GM23338 (cell line): Measurements from ENCODE around the gene AFAP1L2. TPM values are rescaled to one million over a fixed set of nuclear protein-coding genes. Genes with fewer than 3 reads are reported as not detected.
A peak's percentile ranks its signal among the peaks of the same experiment; 100 is the strongest.

Experiments used
- ATAC-seq: fragments of 200-7000 bp; cut with Tn5 transposase; 3 replicates; pipeline ENCODE4 v1.9.1; 2020
- DNase-seq: peaks from one replicate; pipeline ENCODE4 v3.0.0-alpha.2; 2015; ENCODE audit warnings: low spot score
- H2AFZ ChIP-seq: fragments of 200-600 bp; sonication (generic); 2 replicates; pipeline ENCODE4 v1.8.0; 2016; ENCODE audit warnings: antibody characterized with exemption, mild to moderate bottlenecking, moderate library complexity
- H3F3A ChIP-seq: fragments of 200-600 bp; sonication (generic); replicated peaks from 2 replicates; pipeline ENCODE4 v1.8.0; 2017; ENCODE audit warnings: antibody characterized with exemption, mixed run types, low read depth
- H3K27ac ChIP-seq: fragments of 200-600 bp; sonication (generic); 2 replicates; pipeline ENCODE4 v1.6.1; 2016; ENCODE audit warnings: low read depth
- H3K27me3 ChIP-seq: fragments of 200-600 bp; sonication (generic); 2 replicates; pipeline ENCODE4 v1.8.0; 2016; ENCODE audit warnings: mild to moderate bottlenecking, mixed run types, moderate library complexity; ENCODE audit not compliant: insufficient read depth
- H3K36me3 ChIP-seq: fragments of 200-600 bp; sonication (generic); 2 replicates; pipeline ENCODE4 v1.8.0; 2016; ENCODE audit warnings: mild to moderate bottlenecking; ENCODE audit not compliant: insufficient read depth
- H3K4me1 ChIP-seq: fragments of 200-600 bp; sonication (generic); 2 replicates; pipeline ENCODE4 v1.8.0; 2016; ENCODE audit warnings: mild to moderate bottlenecking, moderate library complexity; ENCODE audit not compliant: insufficient read depth
- H3K4me2 ChIP-seq: fragments of 200-600 bp; sonication (generic); 2 replicates; pipeline ENCODE4 v1.7.1; 2017; ENCODE audit warnings: mixed run types
- H3K4me3 ChIP-seq: fragments of 200-600 bp; sonication (generic); 2 replicates; pipeline ENCODE4 v1.6.1; 2016; ENCODE audit warnings: mixed run types
- H3K79me2 ChIP-seq: fragments of 200-600 bp; sonication (generic); replicated peaks from 2 replicates; pipeline ENCODE4 v1.8.0; 2017; ENCODE audit warnings: mild to moderate bottlenecking; ENCODE audit not compliant: insufficient read depth
- H3K9me2 ChIP-seq: fragments of 200-600 bp; sonication (generic); 2 replicates; pipeline ENCODE4 v1.8.0; 2017; ENCODE audit not compliant: insufficient read depth
- H4K20me1 ChIP-seq: fragments of 200-600 bp; sonication (generic); replicated peaks from 2 replicates; pipeline ENCODE4 v1.8.0; 2017; ENCODE audit warnings: mild to moderate bottlenecking; ENCODE audit not compliant: insufficient read depth
- H3K27ac Mint-ChIP-seq: 2 replicates; pipeline ENCODE4 v1.8.0; 2020; ENCODE audit warnings: inconsistent platforms, mild to moderate bottlenecking, moderate library complexity, mixed read lengths
- H3K27me3 Mint-ChIP-seq: 3 replicates; pipeline ENCODE4 v1.8.0; 2022; ENCODE audit warnings: low read depth, mild to moderate bottlenecking, moderate library complexity, mixed read lengths, inconsistent platforms; ENCODE audit not compliant: insufficient read depth, poor library complexity
- H3K36me3 Mint-ChIP-seq: 3 replicates; pipeline ENCODE4 v1.8.0; 2021; ENCODE audit warnings: low read depth, mild to moderate bottlenecking, inconsistent platforms, moderate library complexity, mixed read lengths
- H3K4me1 Mint-ChIP-seq: 3 replicates; pipeline ENCODE4 v1.8.0; 2020; ENCODE audit warnings: mild to moderate bottlenecking, inconsistent platforms, mixed read lengths
- H3K4me3 Mint-ChIP-seq: 3 replicates; pipeline ENCODE4 v1.8.0; 2021; ENCODE audit warnings: moderate library complexity, mild to moderate bottlenecking, inconsistent platforms, mixed read lengths
- H3K9me3 Mint-ChIP-seq: 3 replicates; pipeline ENCODE4 v1.8.0; 2020; ENCODE audit warnings: moderate library complexity, mild to moderate bottlenecking, inconsistent platforms, mixed read lengths
- EZH2phosphoT487 ChIP-seq: fragments of 200-600 bp; sonication (generic); IDR thresholded peaks from one replicate; pipeline ENCODE4 v1.8.1; 2018; ENCODE audit warnings: antibody characterized with exemption; ENCODE audit not compliant: unreplicated experiment
- JUNB ChIP-seq: IDR thresholded peaks from one replicate; pipeline ENCODE4 v1.6.1; 2016; ENCODE audit warnings: antibody characterized with exemption; ENCODE audit not compliant: unreplicated experiment
- NANOG ChIP-seq: IDR thresholded peaks from 2 replicates; pipeline ENCODE4 v1.6.1; 2016; ENCODE audit warnings: antibody characterized with exemption, borderline replicate concordance
- POLR2AphosphoS5 ChIP-seq: IDR thresholded peaks from 2 replicates; pipeline ENCODE4 v1.6.1; 2016; ENCODE audit warnings: antibody characterized with exemption, low read depth
- ZNF331 ChIP-seq: fragments of 250-450 bp; sonication (Bioruptor Pico); IDR thresholded peaks from 2 replicates; pipeline ENCODE4 v1.5.0; 2020; ENCODE audit warnings: low read depth, mild to moderate bottlenecking, moderate library complexity
- polyA plus RNA-seq: library from polyadenylated mRNA; unstranded; fragments of >200 nt; fragmentation: Nextera tagmentation; extraction: Ambion mirVana; gene quantifications from 2 replicates; pipeline ENCODE4 v1.2.1, GENCODE V29; 2016
- total RNA-seq: library from RNA; depleted of rRNA; stranded (reverse); fragments of >200 nt; shearing (Covaris generic); gene quantifications from 2 replicates; pipeline ENCODE4 v1.2.3, GENCODE V29; 2014
- TF ChIP-seq, protein P1 (sequence below), 2 experiments: fragments of 200-600 bp in 1 of 2; sonication (generic) in 1 of 2; conservative IDR thresholded peaks; 2 replicates each; pipeline versions ENCODE4 v1.5.1 to v1.6.1; 2016 to 2017; ENCODE audit warnings: antibody characterized with exemption in 2 of 2, low read depth in 2 of 2, mild to moderate bottlenecking in 2 of 2, moderate library complexity in 1 of 2
- TF ChIP-seq, protein P2 (sequence below): IDR thresholded peaks from 2 replicates; pipeline ENCODE4 v1.6.1; 2016; ENCODE audit warnings: antibody characterized with exemption

The AFAP1L2 gene
- total and polyA plus RNA-seq, 2 experiments from 2014 or later = 2.3 to 6.5 TPM

DNA sequence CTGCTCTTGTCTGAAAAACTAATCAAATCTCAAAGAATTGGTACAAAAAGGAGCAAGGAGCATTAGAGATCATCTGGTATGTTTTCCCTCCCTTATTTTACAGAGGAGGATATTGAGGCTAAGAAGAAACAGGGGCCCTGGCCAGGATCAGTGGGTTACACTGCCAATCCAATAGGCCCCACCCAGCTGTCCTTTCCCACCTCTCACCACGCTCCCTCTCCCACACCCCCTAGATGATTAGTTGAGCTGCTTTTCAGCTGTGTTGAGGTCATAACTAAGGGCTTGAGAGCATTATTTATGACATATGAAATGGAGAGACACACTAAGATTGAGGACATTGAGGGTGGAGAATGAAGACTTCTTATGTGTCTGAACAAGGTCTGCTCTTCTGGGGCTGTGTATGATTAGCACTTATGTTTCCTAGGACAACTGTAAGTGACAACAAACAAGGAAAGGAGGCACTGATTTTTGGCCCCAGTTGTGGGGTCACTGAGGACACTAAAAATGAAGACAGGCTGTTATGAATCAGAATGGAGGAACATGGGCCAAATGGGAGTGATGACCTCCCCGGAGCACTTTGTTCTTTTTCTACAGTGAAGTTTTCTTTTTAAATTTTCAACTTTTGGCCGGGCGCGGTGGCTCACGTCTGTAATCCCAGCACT is 138.8 kb downstream of the AFAP1L2 start:
- TF ChIP-seq, protein P1, sequence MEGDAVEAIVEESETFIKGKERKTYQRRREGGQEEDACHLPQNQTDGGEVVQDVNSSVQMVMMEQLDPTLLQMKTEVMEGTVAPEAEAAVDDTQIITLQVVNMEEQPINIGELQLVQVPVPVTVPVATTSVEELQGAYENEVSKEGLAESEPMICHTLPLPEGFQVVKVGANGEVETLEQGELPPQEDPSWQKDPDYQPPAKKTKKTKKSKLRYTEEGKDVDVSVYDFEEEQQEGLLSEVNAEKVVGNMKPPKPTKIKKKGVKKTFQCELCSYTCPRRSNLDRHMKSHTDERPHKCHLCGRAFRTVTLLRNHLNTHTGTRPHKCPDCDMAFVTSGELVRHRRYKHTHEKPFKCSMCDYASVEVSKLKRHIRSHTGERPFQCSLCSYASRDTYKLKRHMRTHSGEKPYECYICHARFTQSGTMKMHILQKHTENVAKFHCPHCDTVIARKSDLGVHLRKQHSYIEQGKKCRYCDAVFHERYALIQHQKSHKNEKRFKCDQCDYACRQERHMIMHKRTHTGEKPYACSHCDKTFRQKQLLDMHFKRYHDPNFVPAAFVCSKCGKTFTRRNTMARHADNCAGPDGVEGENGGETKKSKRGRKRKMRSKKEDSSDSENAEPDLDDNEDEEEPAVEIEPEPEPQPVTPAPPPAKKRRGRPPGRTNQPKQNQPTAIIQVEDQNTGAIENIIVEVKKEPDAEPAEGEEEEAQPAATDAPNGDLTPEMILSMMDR (conservative IDR thresholded peaks at IDR 0.05; ENCODE audit: low read depth in 2 of 2) = no peak
- no peak for TF ChIP-seq NANOG
- TF ChIP-seq, protein P2, sequence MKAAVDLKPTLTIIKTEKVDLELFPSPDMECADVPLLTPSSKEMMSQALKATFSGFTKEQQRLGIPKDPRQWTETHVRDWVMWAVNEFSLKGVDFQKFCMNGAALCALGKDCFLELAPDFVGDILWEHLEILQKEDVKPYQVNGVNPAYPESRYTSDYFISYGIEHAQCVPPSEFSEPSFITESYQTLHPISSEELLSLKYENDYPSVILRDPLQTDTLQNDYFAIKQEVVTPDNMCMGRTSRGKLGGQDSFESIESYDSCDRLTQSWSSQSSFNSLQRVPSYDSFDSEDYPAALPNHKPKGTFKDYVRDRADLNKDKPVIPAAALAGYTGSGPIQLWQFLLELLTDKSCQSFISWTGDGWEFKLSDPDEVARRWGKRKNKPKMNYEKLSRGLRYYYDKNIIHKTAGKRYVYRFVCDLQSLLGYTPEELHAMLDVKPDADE = no peak
- TF ChIP-seq EZH2phosphoT487 = no peak
- no peak for TF ChIP-seq POLR2AphosphoS5
- Histone ChIP-seq H3F3A (no peaks in the 10 kb centered on the region), H3K27me3 (no peaks in the 10 kb centered on the region), H3K9me2 (no peaks in the 10 kb centered on the region), H3K79me2 (no peaks in the 10 kb centered on the region), H4K20me1 (no peaks in the 10 kb centered on the region), H3K4me1 (peaks cover 5% of the 10 kb centered on the region; the same call in 1 of the 2 replicates), H2AFZ (no peak overlapping the region), H3K4me3 (no peak overlapping the region), H3K4me2 (no peak overlapping the region), H3K27ac (no peak overlapping the region), H3K36me3 (no peaks in the 10 kb centered on the region)
- Mint-ChIP-seq H3K4me1 (peaks cover 7% of the 10 kb centered on the region), H3K27ac (no peak overlapping the region), H3K36me3 (no peaks in the 10 kb centered on the region), H3K27me3 (peaks cover 1% of the 10 kb centered on the region), H3K9me3 (no peaks in the 10 kb centered on the region), H3K4me3 (no peak overlapping the region)
- no peak for DNase-seq
- ATAC-seq = no peak

DNA sequence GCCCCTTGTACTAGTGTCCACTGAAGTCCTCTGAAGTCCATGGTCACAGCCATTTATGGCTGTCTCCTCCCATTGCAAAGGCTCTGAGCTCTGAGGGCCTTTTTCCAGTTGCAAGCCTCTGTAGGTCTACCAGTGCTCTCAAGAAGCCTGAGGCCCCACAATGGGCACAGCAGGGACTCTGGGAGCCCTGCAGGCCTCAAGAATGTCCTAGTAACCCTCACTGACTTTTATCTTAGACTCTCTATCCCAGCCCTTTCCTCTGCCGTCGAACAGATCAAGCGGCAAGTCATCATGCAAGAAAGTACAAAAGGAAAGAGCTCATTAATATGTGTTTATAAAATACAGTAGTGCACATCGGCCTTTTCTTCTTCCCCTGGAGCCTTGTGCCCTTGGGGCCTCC is 141.8 kb downstream of the AFAP1L2 start:
- Histone ChIP-seq H3K4me3 (no peak overlapping the region), H3K36me3 (no peaks in the 10 kb centered on the region), H3K4me2 (no peak overlapping the region), H3K4me1 (peaks cover 11% of the 10 kb centered on the region; the same call in 1 of the 2 replicates), H3K9me2 (no peaks in the 10 kb centered on the region), H2AFZ (no peak overlapping the region), H3K27ac (no peak overlapping the region), H3K27me3 (no peaks in the 10 kb centered on the region), H3F3A (no peaks in the 10 kb centered on the region), H4K20me1 (no peaks in the 10 kb centered on the region), H3K79me2 (no peaks in the 10 kb centered on the region)
- Mint-ChIP-seq H3K27ac (no peak overlapping the region), H3K36me3 (no peaks in the 10 kb centered on the region), H3K4me3 (no peak overlapping the region), H3K27me3 (peaks cover 1% of the 10 kb centered on the region), H3K4me1 (peaks cover 7% of the 10 kb centered on the region), H3K9me3 (no peaks in the 10 kb centered on the region)
- no peak for TF ChIP-seq ZNF331 (CRISPR knock-in tag)
- peak; percentile 96 for ATAC-seq
- peak; percentile 27 for DNase-seq

DNA sequence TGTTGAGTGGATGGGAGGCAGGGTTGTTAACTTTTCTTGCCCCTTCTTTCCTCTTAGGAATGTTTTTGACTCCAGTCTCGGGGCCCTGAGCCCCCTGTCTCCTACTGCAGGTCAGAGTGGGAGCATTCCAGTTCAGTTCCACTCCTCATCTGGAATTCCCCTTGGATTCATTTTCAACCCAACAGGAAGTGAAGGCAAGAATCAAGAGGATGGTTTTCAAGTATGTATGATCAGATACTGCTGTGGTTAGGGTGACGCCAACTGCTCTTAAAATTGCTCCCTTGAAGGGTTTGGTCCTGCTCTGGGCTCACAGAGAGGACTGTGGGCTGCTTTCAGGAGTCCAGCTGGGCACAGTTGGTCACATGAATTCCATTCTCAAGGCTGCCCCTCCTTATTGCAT is 143.2 kb downstream of the AFAP1L2 start:
- Histone ChIP-seq H3K27ac (no peak overlapping the region), H3K27me3 (no peaks in the 10 kb centered on the region)
- TF ChIP-seq JUNB = no peak
- no peak for TF ChIP-seq ZNF331 (CRISPR knock-in tag)
- TF ChIP-seq, protein P1 (conservative IDR thresholded peaks at IDR 0.05; ENCODE audit: low read depth in 2 of 2) = no peak

More for the DNA sequence above, 143.2 kb downstream of the AFAP1L2 start:
- no peak for DNase-seq
- H4K20me1 ChIP-seq = no peaks in the 10 kb centered on the region
- H3K27ac Mint-ChIP-seq = peak overlapping the region; percentile 31; the same call in 1 of the 2 replicates
- no peaks in the 10 kb centered on the region for H3K36me3 Mint-ChIP-seq
- H3K4me3 Mint-ChIP-seq = no peak overlapping the region
- no peak overlapping the region for H2AFZ ChIP-seq
- H3F3A ChIP-seq = no peaks in the 10 kb centered on the region
- no peak overlapping the region for H3K4me3 ChIP-seq
- H3K27me3 Mint-ChIP-seq = peaks cover 1% of the 10 kb centered on the region
- no peaks in the 10 kb centered on the region for H3K79me2 ChIP-seq
- no peak for ATAC-seq
- peaks cover 6% of the 10 kb centered on the region; the same call in 1 of the 2 replicates for H3K4me1 ChIP-seq
- no peaks in the 10 kb centered on the region for H3K9me2 ChIP-seq
- no peaks in the 10 kb centered on the region for H3K9me3 Mint-ChIP-seq
- no peaks in the 10 kb centered on the region for H3K36me3 ChIP-seq
- no peak overlapping the region for H3K4me2 ChIP-seq
- H3K4me1 Mint-ChIP-seq = peaks cover 3% of the 10 kb centered on the region
